GM10248 (cell line): Measurements from ENCODE around the gene PREX1.
"Not testable (repeated sequence)": the region's sequence is repeated elsewhere in the genome, so short reads cannot be mapped to it uniquely, and the experiment has no call there.

Experiments
- CTCF ChIA-PET: fragments of 300-600 bp; sonication (Branson Sonifier 250); formaldehyde crosslinking; extraction: SDS; loops from one replicate; lab custom pipeline; 2021; ENCODE audit warnings: antibody characterized with exemption; lab: Yijun Ruan, JAX
- POLR2A ChIA-PET: fragments of 350-650 bp; sonication (Branson Sonifier 250); formaldehyde crosslinking; extraction: SDS; loops from one replicate; lab custom pipeline; 2020; ENCODE audit warnings: antibody characterized with exemption; lab: Yijun Ruan, JAX
- DNase-seq: peaks from one replicate; pipeline ENCODE4 v3.0.0; 2012; ENCODE audit errors: extremely low spot score
- CTCF ChIP-seq: IDR thresholded peaks from 2 replicates; pipeline ENCODE4 v1.5.1; 2012; ENCODE audit warnings: mild to moderate bottlenecking, low read depth; ENCODE audit errors: extremely low read depth, missing control alignments, control extremely low read depth

The PREX1 gene

DNA sequence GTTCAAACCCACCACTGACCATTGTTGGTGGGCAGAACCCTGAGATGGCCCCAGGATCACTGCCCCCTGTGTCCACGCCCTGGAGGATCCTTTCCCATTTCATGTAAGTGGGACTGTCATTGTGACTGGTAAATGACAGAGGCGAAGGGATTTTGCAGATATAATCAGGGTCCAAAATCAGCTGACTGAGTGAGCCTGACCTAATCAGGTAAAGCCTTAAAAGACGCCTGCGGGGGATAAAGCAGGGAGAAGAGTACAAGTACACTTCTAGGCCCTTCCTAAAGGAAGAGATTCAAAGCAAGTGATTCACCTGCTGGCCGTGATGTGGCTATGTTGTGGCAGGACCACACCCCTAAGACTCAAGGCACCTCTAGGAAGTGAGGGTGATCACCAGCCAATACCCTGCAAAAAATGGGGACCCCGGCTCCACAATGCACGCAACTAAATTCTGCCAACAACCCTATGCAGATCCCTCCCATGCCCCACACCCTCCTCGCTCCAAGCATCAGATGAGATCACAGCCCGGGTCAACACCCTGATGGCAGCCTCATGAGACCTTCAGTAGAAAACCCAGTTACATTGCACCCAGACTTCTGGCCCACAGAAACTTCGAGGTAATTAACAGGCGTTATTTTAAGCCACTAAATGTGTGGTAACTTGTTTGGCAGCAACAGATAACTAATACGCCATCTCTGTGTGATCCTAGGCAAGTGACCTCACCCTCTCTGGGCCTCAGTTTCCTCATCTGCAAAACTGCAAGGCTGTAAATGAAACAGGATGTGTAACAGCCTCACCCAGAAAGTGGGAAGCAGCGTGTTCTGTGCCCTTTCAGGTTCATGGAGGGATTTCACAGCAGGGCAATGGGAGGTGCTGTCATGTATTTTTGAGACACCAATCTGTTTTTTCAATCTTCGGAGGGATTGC is 11.3 kb downstream of the PREX1 start:
- ChIA-PET CTCF (interaction anchor here (2.2 to 5.1 kb wide), 3 partner anchors 12 to 159 kb away, joined by 6 to 17 read pairs (median 8); no protein-coding TSS in a partner anchor), POLR2A (no interaction called here)
- no peak for TF ChIP-seq CTCF
- no peak for DNase-seq

DNA sequence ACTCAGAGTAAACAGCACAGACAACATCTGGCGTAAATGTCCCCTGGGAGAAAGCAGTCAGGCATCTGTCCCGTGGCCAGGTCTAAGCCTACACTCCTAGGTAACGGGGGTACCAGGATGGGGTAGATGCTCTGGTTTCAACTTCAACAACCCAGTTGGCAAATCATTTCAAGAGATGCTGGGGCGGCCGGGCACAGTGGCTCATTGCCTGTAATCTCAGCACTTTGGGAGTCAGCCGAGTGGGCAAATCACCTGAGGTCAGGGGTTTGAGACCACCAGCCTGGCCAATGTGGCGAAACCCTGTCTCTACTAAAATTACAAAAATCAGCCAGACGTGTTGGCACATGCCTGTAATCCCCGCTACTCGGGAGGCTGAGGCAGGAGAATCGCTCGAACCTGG is 12.3 kb downstream of the PREX1 start:
- no peak for TF ChIP-seq CTCF
- CTCF ChIA-PET, result no interaction called here
- POLR2A ChIA-PET, result no interaction called here
- DNase-seq, result no peak

- CTCF ChIA-PET, result interaction anchor here (0.8 to 3.5 kb wide), 4 partner anchors 12 to 17 kb away, joined by 3 to 14 read pairs (median 4); no protein-coding TSS in a partner anchor
- POLR2A ChIA-PET, result no interaction called here
- TF ChIP-seq CTCF, result no peak
- DNase-seq, result no peak
These were observed 13.2 kb downstream of the PREX1 start for GRCh38 chr20:48814633-48815032.

DNA sequence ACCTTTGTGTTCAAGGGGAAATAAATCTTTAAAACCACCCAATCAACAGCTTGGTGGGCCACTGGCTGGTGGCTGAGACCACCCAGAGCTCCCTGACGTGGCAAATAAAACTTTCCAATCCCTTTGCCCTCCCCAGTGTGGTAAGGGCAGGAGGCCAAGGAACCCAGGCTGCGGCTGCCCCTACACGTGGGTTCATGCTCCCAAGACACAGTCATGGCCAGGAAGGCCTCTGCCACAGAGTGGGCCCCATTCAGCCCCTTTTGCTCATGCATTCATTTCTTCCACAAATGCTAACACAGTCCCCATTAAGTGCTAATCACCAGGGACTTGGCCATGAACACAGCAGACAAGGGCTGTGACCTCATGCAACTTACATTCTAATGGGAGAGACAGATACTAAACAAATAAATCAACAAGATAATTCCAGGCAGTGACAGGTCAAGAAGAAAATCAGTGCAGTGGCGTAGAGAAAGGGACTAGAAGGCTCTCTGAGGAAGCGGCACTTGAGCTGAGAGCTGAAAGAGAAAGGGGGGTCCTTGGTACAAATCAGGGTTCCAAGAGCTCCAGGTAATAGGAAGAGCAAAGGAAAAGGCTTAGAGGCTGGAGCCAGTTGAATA is 13.8 kb downstream of the PREX1 start:
- TF ChIP-seq CTCF, result no peak
- POLR2A ChIA-PET, result no interaction called here
- no peak for DNase-seq
- CTCF ChIA-PET, result interaction anchor here (0.8 to 3.5 kb wide), 5 partner anchors 9 to 16 kb away, joined by 3 to 14 read pairs (median 4); no protein-coding TSS in a partner anchor

DNA sequence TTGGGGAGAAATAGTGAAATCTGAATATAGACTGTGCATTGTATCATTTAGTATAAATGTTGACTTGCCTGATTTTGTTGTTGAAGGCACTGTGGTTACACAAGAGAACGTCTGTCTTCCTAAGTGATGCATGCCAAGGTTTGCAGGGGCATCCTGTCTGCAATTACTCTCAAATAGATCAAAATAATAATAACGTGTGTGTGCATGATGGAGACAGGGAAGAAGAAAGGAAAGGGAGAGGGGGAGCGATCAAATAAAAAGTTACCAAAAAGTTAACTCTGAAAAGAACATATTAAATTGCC is 14.4 kb downstream of the PREX1 start:
- ChIA-PET POLR2A (no interaction called here), CTCF (interaction anchor here (1.4 to 3.5 kb wide), 2 partner anchors 9 to 11 kb away, joined by 7 to 14 read pairs; no protein-coding TSS in a partner anchor)
- DNase-seq, result no peak
- no peak for TF ChIP-seq CTCF

GRCh38 chr20:48812600-48813445 is 15.0 kb downstream of the PREX1 start:
- DNase-seq, result no peak
- ChIA-PET CTCF (interaction anchor here (0.9 to 3.5 kb wide), 4 partner anchors 10 to 24 kb away, joined by 3 to 14 read pairs (median 5); no protein-coding TSS in a partner anchor), POLR2A (no interaction called here)
- TF ChIP-seq CTCF, result no peak

- ChIA-PET POLR2A (interaction anchor here (0.7 kb wide), 1 partner anchor 10 kb away, joined by 3 read pairs; no protein-coding TSS in a partner anchor), CTCF (interaction anchor here (0.9 to 3.5 kb wide), 3 partner anchors 9 to 23 kb away, joined by 3 to 14 read pairs (median 3); no protein-coding TSS in a partner anchor)
- DNase-seq, result not testable (repeated sequence)
These were observed 15.7 kb downstream of the PREX1 start for GRCh38 chr20:48812114-48812513.
